SK-N-SH (cell line): Measurements from ENCODE around the gene PTPRK.

Source experiments
- EP300 ChIP-seq, 2 experiments: IDR thresholded peaks; 2 replicates each; pipeline versions ENCODE4 v1.4.0 to v1.6.1; 2012; ENCODE audit warnings: borderline replicate concordance in 1 of 2, low read depth in 1 of 2, low read length in 1 of 2
- NFIC ChIP-seq: IDR thresholded peaks from 2 replicates; pipeline ENCODE4 v1.4.0; 2012; ENCODE audit warnings: borderline replicate concordance
- RAD21 ChIP-seq: IDR thresholded peaks from 2 replicates; pipeline ENCODE4 v1.6.1; 2012; ENCODE audit warnings: mild to moderate bottlenecking, low read length
- RXRA ChIP-seq: IDR thresholded peaks from 2 replicates; pipeline ENCODE4 v1.4.0; 2012; ENCODE audit warnings: low read depth, mild to moderate bottlenecking, borderline replicate concordance
- SIN3A ChIP-seq: IDR thresholded peaks from 2 replicates; pipeline ENCODE4 v1.6.1; 2012; ENCODE audit warnings: low read depth, mild to moderate bottlenecking, low read length, moderate library complexity, borderline replicate concordance
- TAF1 ChIP-seq: IDR thresholded peaks from 2 replicates; pipeline ENCODE4 v1.6.1; 2012; ENCODE audit warnings: low read depth, mild to moderate bottlenecking, low read length, moderate library complexity, borderline replicate concordance
- YY1 ChIP-seq: IDR thresholded peaks from 2 replicates; pipeline ENCODE4 v1.4.0; 2012; ENCODE audit warnings: low read depth, mild to moderate bottlenecking
- TF ChIP-seq, protein P1 (sequence below): IDR thresholded peaks from 2 replicates; pipeline ENCODE4 v1.4.0; 2012; ENCODE audit warnings: low read depth
- TF ChIP-seq, protein P2 (sequence below): fragments of 200-600 bp; sonication (generic); IDR thresholded peaks from 2 replicates; pipeline ENCODE4 v1.6.1; 2017; ENCODE audit warnings: antibody characterized with exemption, mild to moderate bottlenecking, moderate library complexity
- TF ChIP-seq, protein P3 (sequence below): IDR thresholded peaks from 2 replicates; pipeline ENCODE4; 2012
- TF ChIP-seq, protein P4 (sequence below): fragments of 150-350 bp; IDR thresholded peaks from 2 replicates; pipeline ENCODE4 v1.6.1; 2017; ENCODE audit warnings: antibody characterized with exemption, low read length, low read depth, borderline replicate concordance

DNA sequence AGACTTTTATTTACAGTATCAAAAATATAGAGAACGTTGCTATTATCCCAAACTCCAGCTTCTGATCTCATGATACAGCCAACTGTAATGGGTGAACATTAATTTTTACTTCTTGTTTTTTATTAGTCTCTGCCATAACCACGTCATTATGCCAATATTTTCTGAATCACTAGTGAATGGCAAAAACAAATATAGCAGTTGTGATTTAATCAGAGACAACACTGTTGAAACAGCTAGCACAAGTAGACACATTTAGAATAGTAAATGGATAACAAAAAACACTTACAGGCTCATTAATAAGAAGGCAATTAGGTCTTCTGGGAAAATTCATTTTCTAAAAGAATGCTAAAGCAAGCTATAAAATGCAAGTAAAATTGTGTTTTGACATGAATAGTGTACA is 8.1 kb downstream of the PTPRK start:
- TF ChIP-seq SIN3A = no peak
- no peak for TF ChIP-seq NFIC
- no peak for TF ChIP-seq TAF1
- no peak for TF ChIP-seq RXRA
- TF ChIP-seq, protein P1, sequence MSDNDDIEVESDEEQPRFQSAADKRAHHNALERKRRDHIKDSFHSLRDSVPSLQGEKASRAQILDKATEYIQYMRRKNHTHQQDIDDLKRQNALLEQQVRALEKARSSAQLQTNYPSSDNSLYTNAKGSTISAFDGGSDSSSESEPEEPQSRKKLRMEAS = no peak
- TF ChIP-seq, protein P2, sequence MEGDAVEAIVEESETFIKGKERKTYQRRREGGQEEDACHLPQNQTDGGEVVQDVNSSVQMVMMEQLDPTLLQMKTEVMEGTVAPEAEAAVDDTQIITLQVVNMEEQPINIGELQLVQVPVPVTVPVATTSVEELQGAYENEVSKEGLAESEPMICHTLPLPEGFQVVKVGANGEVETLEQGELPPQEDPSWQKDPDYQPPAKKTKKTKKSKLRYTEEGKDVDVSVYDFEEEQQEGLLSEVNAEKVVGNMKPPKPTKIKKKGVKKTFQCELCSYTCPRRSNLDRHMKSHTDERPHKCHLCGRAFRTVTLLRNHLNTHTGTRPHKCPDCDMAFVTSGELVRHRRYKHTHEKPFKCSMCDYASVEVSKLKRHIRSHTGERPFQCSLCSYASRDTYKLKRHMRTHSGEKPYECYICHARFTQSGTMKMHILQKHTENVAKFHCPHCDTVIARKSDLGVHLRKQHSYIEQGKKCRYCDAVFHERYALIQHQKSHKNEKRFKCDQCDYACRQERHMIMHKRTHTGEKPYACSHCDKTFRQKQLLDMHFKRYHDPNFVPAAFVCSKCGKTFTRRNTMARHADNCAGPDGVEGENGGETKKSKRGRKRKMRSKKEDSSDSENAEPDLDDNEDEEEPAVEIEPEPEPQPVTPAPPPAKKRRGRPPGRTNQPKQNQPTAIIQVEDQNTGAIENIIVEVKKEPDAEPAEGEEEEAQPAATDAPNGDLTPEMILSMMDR = no peak
- TF ChIP-seq YY1 = no peak
- no peak for TF ChIP-seq EP300 (IDR thresholded peaks at IDR 0.05; ENCODE audit: borderline replicate concordance in 1 of 2, low read depth in 1 of 2, low read length in 1 of 2)
- TF ChIP-seq, protein P3, sequence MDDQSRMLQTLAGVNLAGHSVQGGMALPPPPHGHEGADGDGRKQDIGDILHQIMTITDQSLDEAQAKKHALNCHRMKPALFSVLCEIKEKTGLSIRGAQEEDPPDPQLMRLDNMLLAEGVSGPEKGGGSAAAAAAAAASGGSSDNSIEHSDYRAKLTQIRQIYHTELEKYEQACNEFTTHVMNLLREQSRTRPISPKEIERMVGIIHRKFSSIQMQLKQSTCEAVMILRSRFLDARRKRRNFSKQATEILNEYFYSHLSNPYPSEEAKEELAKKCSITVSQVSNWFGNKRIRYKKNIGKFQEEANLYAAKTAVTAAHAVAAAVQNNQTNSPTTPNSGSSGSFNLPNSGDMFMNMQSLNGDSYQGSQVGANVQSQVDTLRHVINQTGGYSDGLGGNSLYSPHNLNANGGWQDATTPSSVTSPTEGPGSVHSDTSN = no peak
- TF ChIP-seq, protein P4, sequence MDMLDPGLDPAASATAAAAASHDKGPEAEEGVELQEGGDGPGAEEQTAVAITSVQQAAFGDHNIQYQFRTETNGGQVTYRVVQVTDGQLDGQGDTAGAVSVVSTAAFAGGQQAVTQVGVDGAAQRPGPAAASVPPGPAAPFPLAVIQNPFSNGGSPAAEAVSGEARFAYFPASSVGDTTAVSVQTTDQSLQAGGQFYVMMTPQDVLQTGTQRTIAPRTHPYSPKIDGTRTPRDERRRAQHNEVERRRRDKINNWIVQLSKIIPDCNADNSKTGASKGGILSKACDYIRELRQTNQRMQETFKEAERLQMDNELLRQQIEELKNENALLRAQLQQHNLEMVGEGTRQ = no peak
- no peak for TF ChIP-seq RAD21
